HG03469 (cell line): ENCODE data around the gene ARHGEF4.
A peak's percentile ranks its signal among the peaks of the same experiment; 100 is the strongest.

Source experiments
- ATAC-seq: cut with Tn5 transposase; IDR thresholded peaks from one replicate; pipeline ENCODE4 v1.9.1; 2021; ENCODE audit warnings: mild to moderate bottlenecking, moderate library complexity, moderate number of reproducible peaks; ENCODE audit not compliant: unreplicated experiment

Gene ARHGEF4

DNA sequence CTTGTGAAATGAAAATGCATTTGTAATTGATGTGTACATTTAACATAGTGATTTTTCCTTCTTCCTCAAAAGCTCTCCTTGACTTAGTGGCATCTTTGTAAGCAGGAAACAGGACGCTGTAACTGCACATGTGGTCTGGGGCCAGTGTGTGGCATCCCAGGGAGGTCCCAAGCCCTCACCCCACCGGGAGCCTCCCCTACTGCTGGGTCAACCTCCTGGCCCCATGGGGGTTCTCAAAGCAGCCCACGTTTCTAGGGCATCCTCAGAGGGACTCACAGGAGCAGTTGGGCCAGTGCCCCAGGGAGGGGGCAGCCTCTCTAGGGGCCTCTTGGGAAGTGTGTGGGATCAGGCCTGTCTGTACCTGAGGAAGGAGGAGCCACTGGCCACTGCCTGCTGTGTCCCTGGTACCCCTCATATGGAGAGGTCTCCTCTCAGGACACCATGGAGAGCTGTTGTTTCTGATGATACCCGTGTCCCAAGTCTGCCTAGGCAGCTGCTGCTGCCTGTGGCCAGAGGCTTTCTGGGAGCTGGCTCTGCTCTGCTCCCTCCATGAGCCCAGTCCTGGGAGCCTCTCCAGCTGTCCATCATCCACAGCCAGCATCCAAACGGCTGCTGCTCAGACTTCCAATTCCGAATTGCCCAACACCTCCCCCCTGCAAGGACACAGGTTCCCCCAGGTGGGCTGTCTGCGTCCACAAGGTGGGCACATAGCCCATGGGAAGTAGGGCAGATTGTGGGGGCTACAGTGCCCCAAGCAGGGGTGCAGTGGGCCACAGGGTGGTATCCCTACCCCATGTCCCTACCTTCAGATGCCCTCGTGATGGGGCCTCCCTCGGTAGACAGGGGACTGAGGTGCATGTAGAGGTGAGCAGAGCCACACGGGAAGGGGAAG, 13.4 kb downstream of the ARHGEF4 start:
- ATAC-seq, result no peak

DNA sequence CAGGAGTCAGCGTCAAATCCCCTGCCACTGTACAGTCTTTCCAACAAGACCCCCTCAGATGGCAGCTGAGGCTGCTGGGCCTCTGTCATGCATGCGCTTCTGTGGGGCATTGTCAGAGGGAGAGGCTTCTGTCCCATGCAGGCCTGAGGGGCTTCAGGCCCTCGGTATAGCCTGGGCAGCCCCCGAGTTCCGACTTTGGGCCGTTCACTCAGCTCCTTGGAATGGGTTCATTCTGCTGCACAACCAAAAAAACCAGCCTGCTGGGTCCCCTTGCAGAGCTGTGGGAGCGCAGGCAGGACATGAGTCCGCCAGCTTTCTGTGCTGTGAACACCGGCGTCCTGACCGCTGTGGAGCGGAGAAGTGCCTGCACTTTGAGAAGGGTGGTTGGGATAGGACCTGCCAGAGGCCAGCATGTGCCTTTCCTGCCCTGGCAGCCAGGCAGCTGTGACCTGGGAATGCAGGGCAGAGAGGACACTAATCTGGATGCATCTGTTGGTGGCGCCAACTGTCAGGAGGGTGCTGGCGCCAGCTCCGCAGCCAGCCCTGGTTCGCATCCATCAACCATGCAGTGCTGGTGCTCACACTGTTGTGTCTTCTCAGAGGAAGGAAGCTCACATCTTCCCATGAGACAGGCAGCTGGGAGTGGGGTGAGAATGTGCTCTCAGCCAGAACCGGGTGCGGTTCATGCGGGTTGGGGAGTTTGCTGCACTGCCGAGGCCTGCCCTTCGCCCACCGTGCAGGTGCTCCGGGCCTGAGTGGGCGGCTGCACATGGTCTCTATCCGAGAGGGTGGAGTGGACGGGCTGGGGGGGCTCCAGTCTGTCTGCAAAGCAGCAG, 14.3 kb downstream of the ARHGEF4 start:
- ATAC-seq, result no peak

DNA sequence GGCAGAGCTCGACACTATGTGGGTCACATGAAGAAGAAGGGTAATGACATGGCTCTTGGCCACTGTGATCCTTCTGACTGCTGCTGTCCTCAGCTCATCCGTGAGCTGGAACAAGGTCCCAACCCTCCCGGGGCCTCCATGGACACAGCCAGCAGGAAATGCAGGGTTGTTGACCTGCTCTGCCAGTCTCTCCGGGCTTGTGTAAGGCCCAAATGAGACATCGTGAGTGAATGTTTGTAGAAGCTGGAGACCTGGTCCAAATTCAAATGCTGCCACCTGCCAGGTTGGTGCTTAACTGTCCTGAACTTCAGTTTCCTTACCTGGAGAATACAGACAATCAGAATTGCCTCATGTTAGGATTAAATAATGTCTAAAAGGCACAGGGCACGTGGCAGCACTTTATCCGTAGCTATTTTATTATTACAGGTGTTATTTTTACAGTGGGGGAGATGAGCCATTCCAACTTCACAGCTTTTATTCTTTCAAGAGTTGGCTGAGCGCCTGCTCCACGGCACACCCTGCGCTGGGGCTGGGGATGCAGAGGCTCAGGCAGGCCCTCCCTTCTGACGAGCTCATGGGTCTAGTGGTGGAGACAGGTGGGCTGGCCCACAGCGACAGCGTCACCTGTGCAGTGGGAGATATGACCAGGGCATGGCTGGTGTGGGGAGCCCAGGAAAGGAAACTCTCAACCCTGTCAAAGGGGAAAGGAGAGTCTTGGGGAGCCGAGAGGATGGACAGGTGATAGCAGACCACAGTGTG, 15.1 kb downstream of the ARHGEF4 start:
- no peak for ATAC-seq

DNA sequence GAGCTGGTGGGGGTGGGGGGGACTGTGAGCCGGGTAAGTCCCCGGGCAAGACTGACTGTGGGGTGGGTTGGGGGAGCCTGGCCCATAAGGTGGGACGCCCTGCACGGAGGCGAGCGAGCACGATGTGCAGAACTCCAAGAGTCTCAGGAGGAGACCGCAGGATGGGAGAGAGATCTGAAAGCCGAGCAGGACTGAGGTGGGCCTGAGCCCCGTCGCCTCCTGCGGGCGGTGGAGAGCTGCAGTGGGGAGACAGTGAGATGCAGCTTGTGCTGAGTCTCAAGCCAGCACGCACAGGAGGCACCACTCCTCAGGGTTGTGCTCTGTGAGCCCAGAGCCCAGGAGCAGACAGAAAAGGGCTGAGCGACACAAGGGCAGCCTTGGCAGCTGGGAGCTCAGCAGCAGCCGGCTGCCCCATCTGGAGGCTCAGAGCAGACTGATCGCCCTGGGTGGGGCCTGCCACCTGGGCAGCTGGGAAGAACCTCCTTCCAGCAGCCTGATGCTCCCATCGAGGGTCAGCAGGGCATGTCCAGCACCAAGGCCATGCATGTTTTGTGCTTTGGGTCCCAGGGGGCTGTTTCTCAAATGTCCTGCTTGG, 15.9 kb downstream of the ARHGEF4 start:
- no peak for ATAC-seq

DNA sequence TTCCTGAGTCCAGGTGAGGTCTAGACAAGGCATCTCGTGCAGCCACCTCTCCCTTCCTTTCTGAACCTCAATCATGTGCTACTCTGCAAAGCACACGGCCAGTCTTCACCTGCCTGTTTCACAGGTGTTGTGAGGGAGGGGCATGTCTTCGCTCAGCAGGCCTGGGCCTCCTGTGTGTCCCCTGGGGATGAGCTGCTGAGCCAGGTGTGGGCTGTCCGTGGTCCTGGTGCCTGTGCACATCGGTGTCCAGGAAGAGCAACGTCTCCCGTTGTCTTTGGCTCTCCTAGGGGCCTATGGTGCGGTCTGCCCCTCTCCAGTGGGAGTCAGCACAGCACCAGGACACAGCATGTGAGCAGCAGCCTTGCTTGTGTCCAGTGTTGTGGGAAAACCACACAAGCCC, 16.7 kb downstream of the ARHGEF4 start:
- ATAC-seq, result no peak

DNA sequence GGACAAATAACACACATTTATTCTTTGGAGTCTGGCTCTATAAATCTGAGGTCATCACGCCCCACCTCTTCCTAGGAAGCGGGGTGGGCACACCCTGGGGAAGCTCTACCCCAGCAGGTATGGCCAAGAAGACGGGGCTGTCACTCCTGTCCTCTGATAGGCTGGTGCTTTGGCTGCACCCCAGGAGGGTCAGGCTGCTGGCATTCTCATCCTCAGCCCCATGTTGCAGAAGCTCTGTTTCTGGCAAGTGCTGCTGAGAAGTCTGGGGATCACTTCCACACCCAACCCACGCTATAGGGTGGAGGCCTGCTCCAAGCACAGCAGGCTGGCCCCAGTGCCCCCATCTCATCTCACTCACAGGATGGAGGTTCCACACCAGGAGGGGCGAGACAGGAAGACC, 17.6 kb downstream of the ARHGEF4 start:
- ATAC-seq, result no peak

DNA sequence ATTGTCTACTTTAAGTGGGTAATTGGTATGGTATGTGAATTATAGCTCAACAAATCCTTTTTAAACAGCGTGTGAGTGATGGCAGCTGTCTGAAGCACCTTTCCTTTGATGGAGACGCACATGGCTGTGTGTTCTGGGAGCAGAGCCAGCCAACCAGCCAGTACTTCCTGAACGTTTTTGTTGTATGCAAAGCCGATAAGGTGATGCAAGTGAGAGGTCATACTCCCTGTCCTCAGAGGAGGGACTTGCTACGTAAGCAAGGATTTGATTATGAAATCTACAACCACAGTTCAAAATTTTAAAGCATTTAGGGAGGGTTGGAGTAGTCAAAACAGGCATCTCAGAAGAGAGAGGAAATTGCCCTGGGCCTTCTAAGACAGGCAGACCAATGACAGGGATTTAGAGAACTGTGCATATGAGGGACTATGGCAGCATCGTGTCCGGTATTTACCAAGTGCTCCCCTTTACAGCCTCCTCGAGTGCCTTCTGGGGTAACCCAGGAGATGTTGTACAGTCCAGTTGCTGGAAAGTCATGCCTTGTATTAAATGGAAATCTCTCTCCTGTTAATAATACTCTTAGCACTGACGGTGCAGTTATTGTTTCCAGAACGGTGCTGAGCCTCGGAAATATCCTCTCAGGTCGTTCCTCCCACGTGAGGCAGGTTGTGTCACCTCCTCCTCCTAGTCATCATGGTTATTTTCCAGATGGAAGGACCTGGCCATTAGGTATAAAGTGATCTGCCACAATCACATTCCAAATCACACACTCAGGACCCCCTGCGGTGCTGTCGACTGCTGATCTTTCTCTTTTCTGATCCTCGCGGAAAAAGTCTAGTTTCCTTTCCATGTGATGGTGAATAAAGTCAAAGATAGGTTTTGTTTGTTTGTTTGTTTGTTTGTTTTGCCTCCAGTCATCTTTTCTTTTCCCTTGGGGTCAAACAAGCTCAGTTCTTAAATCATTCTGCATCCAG, 28.4 kb downstream of the ARHGEF4 start:
- no peak for ATAC-seq

DNA sequence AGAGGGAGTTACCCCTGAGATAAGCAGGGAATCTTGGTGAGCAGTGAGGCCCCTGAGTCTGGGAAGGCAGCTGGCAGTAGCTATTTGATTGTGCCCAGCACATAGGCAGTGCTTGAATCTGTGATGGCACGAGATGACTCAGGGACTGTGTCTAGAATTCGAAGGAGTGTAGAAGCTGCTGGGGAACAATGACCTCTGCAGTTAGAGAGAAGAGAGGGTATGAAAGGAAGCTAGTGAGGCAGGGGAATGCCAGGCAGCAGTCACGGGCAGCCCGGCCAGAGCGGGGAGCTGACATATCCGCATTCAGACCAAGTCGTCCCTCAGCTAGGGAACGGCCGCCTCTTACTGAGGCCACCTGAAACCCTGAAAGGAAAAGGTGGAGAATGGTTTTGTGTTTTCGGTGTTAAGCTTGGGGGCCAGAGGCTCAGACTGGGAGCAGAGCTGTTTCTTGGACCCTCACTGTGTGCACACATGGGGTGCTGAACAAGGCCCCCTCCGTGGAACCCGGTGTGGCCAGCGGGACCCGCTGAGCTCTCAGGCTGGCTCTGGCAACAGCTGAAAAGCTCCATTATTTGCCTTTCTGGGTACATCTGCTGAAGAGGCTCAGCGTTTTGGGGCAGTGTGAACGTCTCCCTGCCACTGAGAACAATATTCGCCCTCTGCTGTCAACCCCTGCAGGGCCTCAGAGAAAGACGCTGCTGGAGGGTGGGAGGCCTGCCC, 32.9 kb downstream of the ARHGEF4 start:
- no peak for ATAC-seq

DNA sequence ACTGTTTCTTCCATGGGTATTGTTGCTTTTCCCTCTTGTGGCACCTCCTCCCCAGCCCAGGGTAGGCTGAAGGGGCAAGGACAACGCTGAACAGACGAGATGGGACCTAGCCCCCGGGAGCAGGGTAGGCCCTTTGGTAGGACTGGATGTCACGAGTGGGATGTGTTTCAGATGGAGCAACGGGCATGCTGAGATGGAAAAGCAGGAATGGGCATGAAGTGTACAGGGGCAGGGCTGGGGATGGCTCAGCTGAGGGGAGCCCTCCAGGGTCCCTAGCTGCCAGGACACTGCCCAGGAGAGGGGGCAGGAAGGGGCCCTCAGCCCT, 33.4 kb downstream of the ARHGEF4 start:
- no peak for ATAC-seq

DNA sequence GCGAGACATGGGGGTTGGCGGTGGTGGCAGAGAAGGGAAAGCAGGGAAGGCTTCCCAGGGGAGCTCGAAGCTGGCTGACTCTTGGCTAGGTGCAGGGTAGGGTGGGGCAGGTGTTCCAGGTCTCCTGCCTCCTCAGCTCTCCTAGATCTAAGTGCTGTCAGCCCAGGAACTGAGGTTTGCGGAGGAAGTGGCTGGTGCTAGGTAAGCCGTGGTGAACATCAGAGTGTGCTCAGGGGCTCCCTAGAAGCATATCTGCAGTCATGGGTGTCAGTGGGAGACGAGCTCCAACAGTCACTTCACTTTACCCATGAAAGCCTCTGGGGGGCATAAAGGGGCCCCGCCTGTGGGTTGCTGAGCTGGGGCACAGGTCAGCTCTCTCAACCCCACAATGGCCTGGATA, 34.1 kb downstream of the ARHGEF4 start:
- no peak for ATAC-seq

DNA sequence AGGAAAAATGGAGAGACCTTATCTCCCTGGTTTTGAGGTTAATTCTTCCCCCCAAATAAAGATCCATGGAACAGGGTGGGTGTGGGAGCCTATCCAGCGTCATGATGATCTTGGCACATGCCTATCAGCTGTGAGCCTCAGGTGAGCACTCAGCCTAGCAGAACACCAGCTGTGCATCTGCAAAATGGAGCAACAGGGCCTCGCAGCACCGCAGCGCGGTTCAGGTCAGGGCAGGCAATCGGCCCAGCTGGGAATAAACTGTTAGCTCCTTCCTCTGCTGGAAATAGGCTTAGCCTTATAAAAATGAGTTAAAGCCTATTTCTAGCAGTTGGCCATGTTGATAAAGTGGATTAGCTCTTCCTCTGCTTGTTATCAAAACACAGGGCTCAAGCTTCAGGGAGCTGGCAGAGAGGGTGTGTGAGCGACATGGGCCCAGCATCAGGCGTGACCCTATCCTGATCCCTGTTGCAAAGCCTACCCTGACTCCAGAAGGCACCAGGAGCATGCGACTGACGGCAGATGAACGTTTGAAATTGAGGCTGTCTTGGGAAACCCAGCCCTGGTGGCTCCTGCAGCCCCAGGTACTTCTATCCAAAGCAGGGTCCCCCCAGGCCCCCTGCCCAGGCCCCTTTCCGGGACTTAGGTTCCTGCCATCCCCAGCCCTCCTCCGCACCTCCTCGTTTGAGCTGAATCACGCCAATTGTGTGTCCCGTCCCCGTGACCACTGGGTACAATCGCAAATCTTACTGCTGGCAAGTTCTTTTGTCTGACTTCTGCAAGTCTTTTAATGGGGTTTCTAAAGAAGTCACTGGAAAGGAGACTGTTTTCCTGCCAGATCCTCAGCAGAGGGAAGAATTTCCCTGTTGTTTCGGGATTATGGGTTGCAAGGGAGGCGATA, 35.4 kb downstream of the ARHGEF4 start:
- no peak for ATAC-seq

DNA sequence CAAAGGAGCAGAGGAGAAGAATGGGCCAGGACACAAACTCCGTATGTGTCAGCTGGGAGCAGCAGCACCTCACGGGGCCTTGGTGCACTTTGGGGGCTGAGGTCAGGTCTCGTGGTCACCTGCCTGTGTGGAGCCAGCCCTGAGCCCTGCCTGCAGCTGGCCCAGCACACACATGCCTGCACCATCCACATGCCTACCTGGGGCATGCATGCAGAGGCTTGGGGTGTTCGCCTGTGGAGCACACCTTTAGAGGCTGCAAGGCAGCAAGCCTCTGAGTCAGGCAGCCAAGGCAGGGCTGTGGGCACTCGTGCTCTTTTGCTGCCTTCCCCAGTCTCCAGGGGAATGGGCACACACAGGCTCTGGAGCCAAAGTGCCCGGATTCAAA, 36.0 kb downstream of the ARHGEF4 start:
- no peak for ATAC-seq

DNA sequence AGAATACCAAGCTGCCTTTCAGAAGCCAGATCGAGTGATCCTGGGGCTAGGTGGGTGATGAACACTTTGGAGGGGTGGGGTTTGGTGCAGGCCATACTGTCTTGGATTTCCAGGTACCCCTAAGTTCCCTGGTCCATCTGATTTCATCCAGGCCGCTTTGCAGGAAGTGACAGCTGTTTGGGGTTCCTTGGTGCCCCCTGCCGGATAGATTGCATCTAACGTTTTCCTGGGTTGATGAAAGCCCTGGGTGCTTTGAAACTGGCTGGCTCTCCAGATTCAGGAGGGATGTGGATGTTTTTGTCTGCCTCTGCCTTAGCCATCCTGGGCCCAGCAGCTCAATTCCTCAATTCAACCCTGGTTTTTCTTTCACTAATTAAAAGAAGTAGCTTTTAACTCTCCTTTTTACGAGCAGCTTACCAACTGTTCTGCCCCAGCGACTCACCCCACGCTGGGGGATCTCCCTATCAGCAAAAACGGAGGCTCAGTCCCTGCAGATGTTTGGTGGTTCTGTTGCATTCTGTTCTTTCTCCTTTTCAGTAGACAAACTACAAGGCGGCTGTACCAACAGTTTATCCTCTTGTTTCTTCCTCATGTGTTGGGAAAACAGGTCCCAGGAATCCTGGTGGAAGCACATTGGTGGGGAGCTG, 37.1 kb downstream of the ARHGEF4 start:
- ATAC-seq, result peak; percentile 70

DNA sequence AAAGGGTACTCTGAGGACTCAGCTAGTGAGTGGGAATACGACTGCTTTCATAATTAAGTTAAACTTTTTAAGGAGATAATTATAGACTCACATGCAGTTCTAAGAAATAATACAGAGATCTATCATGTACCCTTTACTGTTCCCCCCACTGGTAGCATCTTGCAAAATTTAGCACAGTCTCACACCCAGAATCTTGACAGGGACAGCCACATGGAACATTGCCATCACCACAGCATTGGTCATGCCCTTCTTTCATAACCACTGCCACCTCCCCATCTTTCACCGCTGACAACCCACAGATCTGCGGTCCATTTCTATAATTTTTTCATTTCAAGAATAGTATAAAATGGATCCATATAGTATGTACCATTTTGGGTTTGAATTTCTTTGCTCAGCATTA, 37.8 kb downstream of the ARHGEF4 start:
- ATAC-seq, result no peak

DNA sequence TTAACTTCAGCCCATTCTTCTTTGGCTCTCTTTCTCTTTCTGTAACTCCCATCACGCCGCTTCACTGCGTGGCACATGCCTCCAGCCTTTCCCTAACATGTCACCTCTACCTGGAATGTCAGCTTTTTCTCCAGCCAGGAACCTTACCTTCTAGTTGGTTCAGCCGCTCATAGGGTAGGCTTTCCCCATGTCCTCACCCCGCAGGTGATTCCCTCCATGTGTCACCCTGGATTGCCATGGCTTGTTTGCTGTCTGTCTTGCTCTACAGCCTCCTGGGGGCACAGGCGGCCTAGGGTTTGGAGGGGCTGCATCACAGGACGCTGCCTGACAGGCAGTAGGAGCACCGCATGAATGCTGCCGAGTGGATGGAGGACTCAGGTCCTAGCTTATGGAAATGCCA, 39.2 kb downstream of the ARHGEF4 start:
- ATAC-seq, result no peak

DNA sequence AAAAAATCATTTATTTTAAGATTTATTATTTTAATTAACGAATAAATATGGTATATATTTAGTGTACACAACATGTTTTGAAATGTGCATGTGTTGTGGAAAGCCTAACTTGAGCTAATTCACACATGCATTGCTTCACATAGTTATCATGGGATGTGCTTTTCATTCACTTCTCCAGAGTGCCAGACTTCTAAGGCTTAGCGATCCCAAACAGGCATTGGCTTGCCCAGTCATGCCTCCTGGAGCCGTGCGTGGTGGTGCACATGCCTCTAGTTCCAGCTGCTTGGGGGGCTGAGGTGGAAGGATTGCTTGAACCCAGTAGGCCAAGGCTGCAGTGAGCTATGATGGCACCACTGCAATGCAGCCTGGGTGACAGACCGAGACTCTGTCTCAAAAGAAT, 40.5 kb downstream of the ARHGEF4 start:
- ATAC-seq, result no peak

DNA sequence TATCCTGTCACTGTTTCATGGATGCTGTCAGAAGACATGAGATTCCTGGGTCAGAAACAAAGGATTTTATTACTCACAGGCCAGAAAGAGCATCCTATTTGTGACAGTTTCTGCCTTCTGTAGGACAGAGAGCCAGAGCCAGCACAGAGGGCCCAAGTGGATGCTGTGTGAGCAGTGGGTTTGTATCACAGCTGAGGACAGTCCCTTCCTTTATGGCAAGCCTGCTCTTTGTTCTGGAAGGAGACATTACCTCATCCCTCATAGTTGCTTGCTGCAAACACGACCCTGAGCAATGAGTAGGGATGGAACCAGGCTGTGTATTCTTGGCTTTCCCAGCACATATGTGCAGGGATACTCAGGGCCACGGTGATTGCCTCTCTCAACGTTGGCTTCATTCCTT, 41.6 kb downstream of the ARHGEF4 start:
- no peak for ATAC-seq

DNA sequence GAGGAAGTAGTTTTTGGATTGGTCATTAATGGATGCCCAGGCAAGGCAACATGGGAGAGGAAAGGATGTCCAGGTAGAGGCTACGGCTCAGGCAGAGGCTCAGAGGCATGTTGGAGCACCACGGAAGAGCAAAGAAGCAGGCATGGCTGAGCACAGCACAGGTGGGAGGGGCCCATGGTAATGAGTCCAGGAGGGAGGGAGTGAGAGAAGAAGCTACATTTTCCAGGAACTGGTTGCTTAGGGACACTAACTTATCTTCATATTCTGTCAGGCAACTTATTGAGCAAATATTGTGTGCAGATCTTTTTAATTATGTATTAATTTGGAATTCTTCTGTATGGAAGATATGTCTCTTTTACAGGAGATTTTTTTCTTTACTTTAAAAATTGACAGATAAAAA, 42.2 kb downstream of the ARHGEF4 start:
- no peak for ATAC-seq
